Heart left ventricle (tissue), 16 donors: ENCODE measurements around the gene CACTIN. TPM values are rescaled to one million over a fixed set of nuclear protein-coding genes. Genes with fewer than 3 reads are reported as not detected.

Experiments used
- ATAC-seq, 4 donors: fragments of 200-7000 bp; cut with Tn5 transposase; one replicate each; pipeline ENCODE4 v1.9.1; 2020 to 2022; ENCODE audit warnings: moderate library complexity in 4 of 4, mild to moderate bottlenecking in 3 of 4, moderate number of reproducible peaks in 1 of 4
- DNase-seq, 5 donors: peaks; one replicate each; pipeline ENCODE4 v3.0.0-alpha.2; 2020
- H3K27ac ChIP-seq, 12 donors: fragments of 200-600 bp; sonication (generic) in 4 of 12; one replicate each; pipeline versions ENCODE4 v1.5.0 to v1.8.0; 2016 to 2022; ENCODE audit warnings: mild to moderate bottlenecking in 2 of 12
- H3K27me3 ChIP-seq, 9 donors: fragments of 200-600 bp; sonication (generic) in 2 of 9; one replicate each; pipeline versions ENCODE4 v1.5.1 to v1.8.0; 2016 to 2022; ENCODE audit warnings: mild to moderate bottlenecking in 3 of 9
- H3K36me3 ChIP-seq, 9 donors: fragments of 200-600 bp; sonication (generic) in 2 of 9; one replicate each; pipeline versions ENCODE4 v1.5.0 to v1.8.0; 2018 to 2022; ENCODE audit warnings: mild to moderate bottlenecking in 2 of 9
- H3K4me1 ChIP-seq, 12 donors: fragments of 200-600 bp; sonication (generic) in 4 of 12; one replicate each; pipeline versions ENCODE4 v1.5.0 to v1.8.0; 2016 to 2022; ENCODE audit warnings: mild to moderate bottlenecking in 3 of 12
- H3K4me3 ChIP-seq, 12 donors: fragments of 200-600 bp; sonication (generic) in 4 of 12; one replicate each; pipeline versions ENCODE4 v1.5.0 to v1.8.0; 2017 to 2022; ENCODE audit warnings: mild to moderate bottlenecking in 9 of 12, moderate library complexity in 4 of 12
- H3K9me3 ChIP-seq, 12 donors: fragments of 200-600 bp; sonication (generic) in 4 of 12; one replicate each; pipeline versions ENCODE4 v1.5.0 to v1.8.0; 2016 to 2022; ENCODE audit warnings: mild to moderate bottlenecking in 1 of 12
- POLR2A ChIP-seq, 2 donors: fragments of 450-650 bp; IDR thresholded peaks; one replicate each; pipeline ENCODE4 v1.6.1; 2017; ENCODE audit warnings: antibody characterized with exemption in 2 of 2, mild to moderate bottlenecking in 2 of 2, moderate library complexity in 2 of 2
- WGBS, 4 donors: extraction: QIAGEN DNeasy Blood & Tissue Kit in 2 of 4; methylation state at CpG; one replicate each; pipeline versions ENCODE4 v1.1.5 to v1.1.7; 2013 to 2018; 5-methylcytosine and 5-hydroxymethylcytosine counted together
- intact Hi-C, 10 donors: fragments of 100-400 bp; cut with DNase I; formaldehyde crosslinking; loops; one replicate each; pipeline versions ENCODE4 v1.11.1 to v1.14.2; 2022
- polyA plus RNA-seq, 2 donors: library from polyadenylated mRNA; stranded (reverse); fragments of 200-250 nt; gene quantifications; one replicate each; pipeline ENCODE4 v1.2.3, GENCODE V29; 2013
- total RNA-seq, 9 donors: library from RNA; depleted of rRNA in 2 of 9; stranded (reverse); fragments of >200 nt in 2 of 9; fragmentation: NEBNext Ultra II Directional in 3 of 9; extraction: Animal tissue kit (Norgen Biotek cat#: 25700) in 3 of 9; gene quantifications; one replicate each; pipeline versions ENCODE4 v1.1.0 to v1.2.4, GENCODE V29; 2016 to 2023
- TF ChIP-seq, protein P1 (sequence below), 12 donors: fragments of 200-600 bp; sonication (generic) in 4 of 12; IDR thresholded peaks; one replicate each; pipeline versions ENCODE4 v1.5.0 to v1.8.0; 2018 to 2022; ENCODE audit warnings: antibody characterized with exemption in 12 of 12, mild to moderate bottlenecking in 5 of 12
- donor health status: ischemic (EF 13 %, LVEDD 7.1; RV severe dilation, severe dysfunction).
- donor health status: healthy with polysubstance abuse.
- donor health status: DM: no; HTN: yes; CAD: no.
- donor health status: DM: no; HTN: no; CAD: no.
- donor health status: ischemic (EF 25% LVEDD 6.9; RV normal size, moderate dysfunction).
- donor health status: ischemic (EF 25% LVEDD 5.7; RV mildly dilated, moderate dysfunction).
- donor health status: healthy.
- donor health status: DM: yes; HTN: yes; CAD: no.
- donor health status: ischemic (EF 35%, LVEDD 5.7; RV mildly dilated, moderate dysfunction).
- donor health status: nonischemic (EF 11% LVEDD 7.7; RV severe dilation, severe dysfunction).
- donor health status: DM: yes; HTN: yes; CAD: no.
- donor health status: PGD.
- donor health status: ischemic (EF 29% LVEDD 5.4; RV normal size, mild dysfunction).
- donor health status: nonischemic (EF 23%, LVEDD 6.1; RV moderate dilation, normal function).

Gene CACTIN
- total and polyA plus RNA-seq, 11 donors = 9.8 to 23.4 (median 14.1) TPM

DNA sequence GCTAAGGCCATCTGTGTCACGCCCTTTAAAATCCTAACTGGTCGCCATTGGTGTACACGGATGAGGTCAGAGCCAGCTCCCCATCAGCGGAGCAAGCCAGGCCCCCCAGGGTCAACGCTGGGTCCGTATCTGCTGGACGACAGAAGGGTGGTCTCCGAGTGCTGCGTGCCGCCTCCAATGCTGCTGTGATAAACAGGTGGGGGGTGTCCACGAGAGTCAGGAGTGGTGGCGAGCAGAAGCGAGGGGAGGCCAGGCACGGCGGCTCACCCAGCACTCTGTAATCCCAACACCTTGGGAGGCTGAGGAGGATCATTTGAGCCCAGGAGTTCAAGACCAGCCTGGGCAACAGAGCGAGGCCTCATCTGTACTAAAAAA is 30.8 kb upstream of the CACTIN start:
- intact Hi-C loops = no loop called here
- DNase-seq (no peak), ATAC-seq (no peak)

DNA sequence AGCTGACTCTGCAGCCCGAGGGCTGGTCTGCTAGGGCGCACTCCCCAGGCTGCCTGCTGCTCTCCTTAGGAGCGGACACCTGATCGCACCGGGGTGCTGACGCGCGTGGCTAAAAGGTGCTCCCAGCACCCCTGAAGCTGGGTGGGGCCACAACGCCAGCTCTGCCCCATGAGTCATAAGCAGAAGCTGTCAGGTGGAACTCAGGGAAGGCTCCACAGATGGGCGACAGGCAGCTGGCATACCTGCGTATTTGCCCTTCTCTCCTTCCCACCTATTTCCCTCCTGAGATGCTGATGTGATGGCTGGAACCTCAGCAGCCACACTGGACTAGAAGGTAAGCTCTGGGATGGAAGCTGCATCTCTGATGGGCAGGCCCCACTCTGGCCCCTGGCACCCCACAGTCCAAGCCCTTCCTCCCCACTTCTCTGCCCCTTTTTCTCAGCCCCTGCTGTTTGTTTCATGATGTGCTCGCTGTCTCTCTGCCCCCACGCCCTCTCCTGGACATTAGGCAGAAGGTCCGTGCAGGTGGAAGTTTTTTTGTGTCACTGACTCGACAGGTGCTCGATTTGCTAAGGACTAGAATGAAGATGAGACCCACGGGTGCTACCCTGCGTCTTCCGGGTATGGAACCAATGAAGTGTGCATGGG is 30.3 kb upstream of the CACTIN start:
- no peak overlapping the region for H3K27ac ChIP-seq

More for the DNA sequence above, 30.8 kb upstream of the CACTIN start:
- H3K4me1 ChIP-seq = peaks cover 0 to 5% (median 0%) of the 10 kb centered on the region in 12 donors
- H3K36me3 ChIP-seq = peaks cover 0 to 92% (median 71%) of the 10 kb centered on the region in 9 donors
- no peak overlapping the region for H3K4me3 ChIP-seq
- TF ChIP-seq, protein P1, sequence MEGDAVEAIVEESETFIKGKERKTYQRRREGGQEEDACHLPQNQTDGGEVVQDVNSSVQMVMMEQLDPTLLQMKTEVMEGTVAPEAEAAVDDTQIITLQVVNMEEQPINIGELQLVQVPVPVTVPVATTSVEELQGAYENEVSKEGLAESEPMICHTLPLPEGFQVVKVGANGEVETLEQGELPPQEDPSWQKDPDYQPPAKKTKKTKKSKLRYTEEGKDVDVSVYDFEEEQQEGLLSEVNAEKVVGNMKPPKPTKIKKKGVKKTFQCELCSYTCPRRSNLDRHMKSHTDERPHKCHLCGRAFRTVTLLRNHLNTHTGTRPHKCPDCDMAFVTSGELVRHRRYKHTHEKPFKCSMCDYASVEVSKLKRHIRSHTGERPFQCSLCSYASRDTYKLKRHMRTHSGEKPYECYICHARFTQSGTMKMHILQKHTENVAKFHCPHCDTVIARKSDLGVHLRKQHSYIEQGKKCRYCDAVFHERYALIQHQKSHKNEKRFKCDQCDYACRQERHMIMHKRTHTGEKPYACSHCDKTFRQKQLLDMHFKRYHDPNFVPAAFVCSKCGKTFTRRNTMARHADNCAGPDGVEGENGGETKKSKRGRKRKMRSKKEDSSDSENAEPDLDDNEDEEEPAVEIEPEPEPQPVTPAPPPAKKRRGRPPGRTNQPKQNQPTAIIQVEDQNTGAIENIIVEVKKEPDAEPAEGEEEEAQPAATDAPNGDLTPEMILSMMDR (IDR thresholded peaks at IDR 0.05) = no peak
- TF ChIP-seq POLR2A (IDR thresholded peaks at IDR 0.05) = no peak
- no peaks in the 10 kb centered on the region for H3K9me3 ChIP-seq
- 96 to 98% (median 97%) methylated on average over 14 to 16 of the region's 16 CpGs for WGBS, 4 donors
- H3K27ac ChIP-seq = no peak overlapping the region
- no peaks in the 10 kb centered on the region for H3K27me3 ChIP-seq

DNA sequence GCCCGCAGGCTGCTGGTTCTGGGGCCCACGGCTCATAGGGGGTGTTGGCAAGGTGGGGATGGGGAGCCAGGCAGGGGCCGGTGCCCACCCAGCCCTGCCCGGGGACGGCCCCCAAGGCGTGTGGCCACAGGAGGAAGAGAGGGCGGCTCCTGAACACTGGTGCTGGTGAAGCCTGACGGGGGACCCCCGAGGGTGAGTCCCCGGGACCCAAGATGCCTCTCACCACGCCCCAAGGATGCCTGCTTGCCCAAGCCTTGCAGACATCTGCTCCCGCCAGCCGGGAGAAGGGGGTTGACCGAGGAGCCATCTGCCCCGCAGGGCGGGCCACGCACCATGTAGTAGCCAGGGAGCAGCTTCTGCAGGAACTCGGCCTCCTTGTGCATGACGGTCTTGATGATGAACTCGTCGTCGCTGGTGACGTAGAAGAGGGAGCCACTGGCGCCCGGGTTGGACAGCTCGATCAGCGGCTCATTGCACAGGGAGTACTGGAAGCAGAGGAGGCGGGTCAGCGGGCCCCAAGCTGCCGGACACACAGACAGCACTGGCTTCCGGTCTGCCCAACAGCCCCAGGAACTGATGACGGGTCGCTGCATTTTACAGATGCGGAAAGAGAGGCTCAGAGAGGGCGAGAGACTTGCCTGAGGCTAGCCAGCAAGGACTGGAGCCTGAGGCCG is 29.6 kb upstream of the CACTIN start:
- peak in 1 of 4 donors; percentile 4 for ATAC-seq
- peaks cover 0 to 93% (median 71%) of the 10 kb centered on the region in 9 donors for H3K36me3 ChIP-seq
- 88 to 93% (median 92%) methylated on average over 24 to 36 of the region's 36 CpGs for WGBS, 4 donors

More for the DNA sequence above, 30.3 kb upstream of the CACTIN start:
- no peak for TF ChIP-seq POLR2A (IDR thresholded peaks at IDR 0.05)
- TF ChIP-seq, protein P1 (IDR thresholded peaks at IDR 0.05) = no peak
- peaks cover 0 to 5% (median 0%) of the 10 kb centered on the region in 12 donors for H3K4me1 ChIP-seq
- ATAC-seq (no peak), DNase-seq (no peak)
- intact Hi-C loops = no loop called here
- H3K27me3 ChIP-seq = no peaks in the 10 kb centered on the region
- H3K9me3 ChIP-seq = no peaks in the 10 kb centered on the region
- H3K4me3 ChIP-seq = no peak overlapping the region
- WGBS, 4 donors = 97 to 99% (median 97%) methylated on average over 17 to 19 of the region's 19 CpGs
- peaks cover 0 to 92% (median 70%) of the 10 kb centered on the region in 9 donors for H3K36me3 ChIP-seq

More for the DNA sequence above, 29.6 kb upstream of the CACTIN start:
- intact Hi-C loops = no loop called here
- no peak for TF ChIP-seq POLR2A (IDR thresholded peaks at IDR 0.05)
- TF ChIP-seq, protein P1 (IDR thresholded peaks at IDR 0.05) = no peak
- DNase-seq = no peak
- Histone ChIP-seq H3K4me3 (no peak overlapping the region), H3K9me3 (no peaks in the 10 kb centered on the region), H3K4me1 (peaks cover 0 to 5% (median 0%) of the 10 kb centered on the region in 12 donors), H3K27me3 (no peaks in the 10 kb centered on the region), H3K27ac (no peak overlapping the region)
